ENCODE data around the gene AKAP7.
"Not testable (repeated sequence)": the region's sequence is repeated elsewhere in the genome, so short reads cannot be mapped to it uniquely, and the experiment has no call there.

AKAP7 gene

DNA sequence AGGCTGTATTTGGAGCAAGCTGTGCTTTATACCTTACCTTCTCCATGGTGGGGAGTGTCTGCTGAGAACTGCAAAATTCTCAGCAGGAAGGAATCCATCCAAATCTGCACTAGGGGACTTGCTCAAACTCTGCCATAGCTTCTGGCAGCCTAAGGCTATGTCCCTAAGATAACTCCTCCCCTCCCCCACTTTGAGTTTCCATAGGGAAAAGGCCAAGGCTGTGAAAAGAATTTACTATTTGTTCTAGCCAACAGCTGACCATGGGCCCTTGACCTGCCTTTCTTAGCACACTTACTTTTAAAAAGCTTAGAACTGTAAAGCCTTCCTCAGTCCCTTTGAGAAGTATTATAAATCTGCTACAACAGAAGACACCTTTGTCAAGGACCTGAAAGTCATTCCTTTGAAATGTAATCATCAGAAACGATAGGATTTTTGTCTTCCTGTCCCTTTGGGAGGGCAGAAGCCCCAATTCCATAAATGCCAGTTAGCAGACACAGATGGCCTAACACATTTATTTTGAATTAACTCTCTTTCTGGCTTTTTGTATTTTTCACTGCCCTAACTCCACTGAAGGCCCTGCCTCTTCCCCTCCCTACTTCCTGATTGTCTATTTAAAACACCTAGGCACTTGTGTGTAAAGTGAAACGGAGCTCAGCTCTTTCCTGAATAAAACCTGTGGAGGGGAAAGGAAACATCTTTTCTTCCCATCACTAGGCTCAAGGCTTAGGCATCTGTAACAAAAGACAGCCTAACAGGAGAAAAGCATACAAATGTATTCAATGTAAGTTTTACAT, 157.1 kb downstream of the AKAP7 start:
- no peaks in the 10 kb centered on the region for H3K27me3 ChIP-seq (ENCODE audit: control insufficient read depth, insufficient read depth, low read length)
- H3K27ac ChIP-seq, result no peak overlapping the region
- H3K9me3 ChIP-seq (ENCODE audit: control insufficient read depth, low read length), result no peaks in the 10 kb centered on the region
- no peaks in the 10 kb centered on the region for H3K79me2 ChIP-seq
- no peak overlapping the region for H3K9ac ChIP-seq
- H3K4me1 ChIP-seq, result no peaks in the 10 kb centered on the region
- no peak overlapping the region for H2AFZ ChIP-seq
- H3K4me3 ChIP-seq (ENCODE audit: low read depth, low read length), result no peak overlapping the region
- H3K36me3 ChIP-seq (ENCODE audit: control insufficient read depth, insufficient read depth, low read length), result no peaks in the 10 kb centered on the region
- no peak overlapping the region for H3K4me2 ChIP-seq (ENCODE audit: low read length)
- TF ChIP-seq, protein P1, sequence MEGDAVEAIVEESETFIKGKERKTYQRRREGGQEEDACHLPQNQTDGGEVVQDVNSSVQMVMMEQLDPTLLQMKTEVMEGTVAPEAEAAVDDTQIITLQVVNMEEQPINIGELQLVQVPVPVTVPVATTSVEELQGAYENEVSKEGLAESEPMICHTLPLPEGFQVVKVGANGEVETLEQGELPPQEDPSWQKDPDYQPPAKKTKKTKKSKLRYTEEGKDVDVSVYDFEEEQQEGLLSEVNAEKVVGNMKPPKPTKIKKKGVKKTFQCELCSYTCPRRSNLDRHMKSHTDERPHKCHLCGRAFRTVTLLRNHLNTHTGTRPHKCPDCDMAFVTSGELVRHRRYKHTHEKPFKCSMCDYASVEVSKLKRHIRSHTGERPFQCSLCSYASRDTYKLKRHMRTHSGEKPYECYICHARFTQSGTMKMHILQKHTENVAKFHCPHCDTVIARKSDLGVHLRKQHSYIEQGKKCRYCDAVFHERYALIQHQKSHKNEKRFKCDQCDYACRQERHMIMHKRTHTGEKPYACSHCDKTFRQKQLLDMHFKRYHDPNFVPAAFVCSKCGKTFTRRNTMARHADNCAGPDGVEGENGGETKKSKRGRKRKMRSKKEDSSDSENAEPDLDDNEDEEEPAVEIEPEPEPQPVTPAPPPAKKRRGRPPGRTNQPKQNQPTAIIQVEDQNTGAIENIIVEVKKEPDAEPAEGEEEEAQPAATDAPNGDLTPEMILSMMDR (IDR thresholded peaks at IDR 0.05), result no peak

DNA sequence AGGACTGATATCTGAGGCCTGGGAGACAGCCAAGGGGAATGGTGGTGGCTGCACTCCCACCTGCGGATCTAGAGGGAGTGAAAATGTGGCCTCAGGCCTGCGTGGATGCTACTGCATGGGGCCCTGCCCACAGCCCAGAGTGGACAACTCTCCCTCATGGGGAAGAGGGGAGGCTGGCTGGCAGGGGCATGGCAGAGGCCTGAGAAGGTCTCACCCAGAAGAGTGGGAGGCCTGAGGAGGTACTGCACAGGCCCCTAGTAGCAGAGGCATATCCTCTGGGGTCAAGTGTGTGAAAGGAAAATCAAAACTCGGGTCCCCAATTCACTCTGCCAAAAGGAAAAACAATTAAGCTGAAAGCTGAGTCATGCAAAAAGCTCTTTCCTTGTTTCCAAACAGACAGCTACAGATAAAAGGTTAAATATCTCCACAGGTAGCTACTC, 158.2 kb downstream of the AKAP7 start:
- Histone ChIP-seq H3K9ac (no peak overlapping the region), H3K4me1 (no peaks in the 10 kb centered on the region), H3K9me3 (ENCODE audit: control insufficient read depth, low read length) (no peaks in the 10 kb centered on the region), H3K4me2 (ENCODE audit: low read length) (no peak overlapping the region), H3K36me3 (ENCODE audit: control insufficient read depth, insufficient read depth, low read length) (no peaks in the 10 kb centered on the region), H3K27me3 (ENCODE audit: control insufficient read depth, insufficient read depth, low read length) (no peaks in the 10 kb centered on the region), H2AFZ (no peak overlapping the region), H3K27ac (no peak overlapping the region), H3K4me3 (ENCODE audit: low read depth, low read length) (no peak overlapping the region), H3K79me2 (no peaks in the 10 kb centered on the region)
- TF ChIP-seq, protein P1 (IDR thresholded peaks at IDR 0.05), result no peak

DNA sequence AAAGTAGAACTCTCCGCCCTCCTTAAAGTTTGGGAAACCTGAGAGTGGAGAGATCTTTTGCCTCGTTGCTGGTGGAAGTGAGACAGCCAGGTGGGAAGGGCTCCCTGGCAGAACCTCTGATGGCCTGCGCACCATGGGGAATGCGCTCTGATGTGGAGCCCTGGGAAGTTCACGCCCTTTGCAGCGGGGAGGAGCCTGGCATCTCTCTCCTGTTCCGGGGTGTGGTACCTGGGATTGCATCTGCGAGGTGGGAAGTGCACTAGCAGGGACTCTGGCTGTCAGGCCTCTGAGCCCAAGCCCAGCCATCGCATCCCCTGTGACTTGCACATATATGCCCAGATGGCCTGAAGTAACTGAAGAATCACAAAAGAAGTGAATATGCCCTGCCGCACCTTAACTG, 159.8 kb downstream of the AKAP7 start:
- TF ChIP-seq, protein P1 (IDR thresholded peaks at IDR 0.05), result no peak
- H3K4me2 ChIP-seq (ENCODE audit: low read length), result no peak overlapping the region
- H3K4me1 ChIP-seq, result no peaks in the 10 kb centered on the region
- H3K79me2 ChIP-seq, result no peaks in the 10 kb centered on the region
- no peaks in the 10 kb centered on the region for H3K9me3 ChIP-seq (ENCODE audit: control insufficient read depth, low read length)
- no peaks in the 10 kb centered on the region for H3K36me3 ChIP-seq (ENCODE audit: control insufficient read depth, insufficient read depth, low read length)
- H2AFZ ChIP-seq, result no peak overlapping the region
- H3K4me3 ChIP-seq (ENCODE audit: low read depth, low read length), result no peak overlapping the region
- no peak overlapping the region for H3K27ac ChIP-seq
- no peak overlapping the region for H3K9ac ChIP-seq
- no peaks in the 10 kb centered on the region for H3K27me3 ChIP-seq (ENCODE audit: control insufficient read depth, insufficient read depth, low read length)

DNA sequence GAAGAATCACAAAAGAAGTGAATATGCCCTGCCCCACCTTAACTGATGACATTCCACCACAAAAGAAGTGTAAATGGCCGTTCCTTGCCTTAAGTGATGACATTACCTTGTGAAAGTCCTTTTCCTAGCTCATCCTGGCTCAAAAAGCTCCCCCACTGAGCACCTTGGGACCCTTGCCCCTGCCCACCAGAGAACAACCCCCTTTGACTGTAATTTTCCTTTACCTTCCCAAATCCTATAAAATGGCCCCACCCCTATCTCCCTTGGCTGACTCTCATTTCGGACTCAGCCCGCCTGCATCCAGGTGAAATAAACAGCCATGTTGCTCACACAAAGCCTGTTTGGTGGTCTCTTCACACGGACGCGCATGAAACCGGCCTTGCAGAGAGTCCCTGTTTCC, 165.6 kb downstream of the AKAP7 start:
- not testable (repeated sequence) for H3K4me3 ChIP-seq (ENCODE audit: low read depth, low read length); H3K4me1 ChIP-seq; H3K27ac ChIP-seq; H3K9me3 ChIP-seq (ENCODE audit: control insufficient read depth, low read length); H3K9ac ChIP-seq; H3K27me3 ChIP-seq (ENCODE audit: control insufficient read depth, insufficient read depth, low read length); H2AFZ ChIP-seq; H3K79me2 ChIP-seq; H3K36me3 ChIP-seq (ENCODE audit: control insufficient read depth, insufficient read depth, low read length); H3K4me2 ChIP-seq (ENCODE audit: low read length)

DNA sequence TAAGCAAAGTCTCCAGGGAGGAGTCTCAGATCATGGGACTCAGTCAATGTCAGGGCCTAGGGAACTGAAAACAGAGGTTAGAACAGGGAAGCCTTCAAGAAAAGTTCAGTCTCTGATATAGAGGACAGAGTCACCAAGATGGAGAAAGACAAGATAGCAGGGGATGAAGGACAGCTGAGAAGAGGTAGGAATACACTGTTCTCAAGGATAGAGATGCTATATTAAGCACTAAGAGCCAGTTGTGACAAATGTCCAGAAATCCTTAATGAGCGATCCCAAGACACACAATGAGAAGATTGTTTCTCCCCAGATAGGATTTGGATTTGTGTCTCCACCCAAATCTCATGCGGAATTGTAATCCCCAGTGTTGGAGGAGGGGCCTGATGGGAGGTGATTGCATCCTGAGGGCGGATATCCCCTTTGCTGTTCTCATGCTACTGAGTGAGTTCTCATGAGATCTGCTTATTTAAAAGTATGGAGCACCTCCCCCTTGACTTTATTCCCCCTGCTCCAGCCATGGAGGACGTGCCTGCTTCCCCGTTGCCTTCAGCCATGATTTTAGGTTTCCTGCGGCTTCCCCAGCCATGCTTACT, 168.2 kb downstream of the AKAP7 start:
- no peaks in the 10 kb centered on the region for H3K36me3 ChIP-seq (ENCODE audit: control insufficient read depth, insufficient read depth, low read length)
- no peak overlapping the region for H3K4me3 ChIP-seq (ENCODE audit: low read depth, low read length)
- no peak overlapping the region for H3K27ac ChIP-seq
- no peak overlapping the region for H2AFZ ChIP-seq
- H3K4me1 ChIP-seq, result no peaks in the 10 kb centered on the region
- TF ChIP-seq, protein P1 (IDR thresholded peaks at IDR 0.05), result no peak
- H3K4me2 ChIP-seq (ENCODE audit: low read length), result no peak overlapping the region
- no peaks in the 10 kb centered on the region for H3K27me3 ChIP-seq (ENCODE audit: control insufficient read depth, insufficient read depth, low read length)
- H3K79me2 ChIP-seq, result no peaks in the 10 kb centered on the region
- no peak overlapping the region for H3K9ac ChIP-seq
- no peaks in the 10 kb centered on the region for H3K9me3 ChIP-seq (ENCODE audit: control insufficient read depth, low read length)

All from parathyroid adenoma (tissue), 2 donors.